OCI-LY7 (cell line): ENCODE measurements around the gene ATG16L2. TPM values are rescaled to one million over a fixed set of nuclear protein-coding genes. Genes with fewer than 3 reads are reported as not detected.

Source experiments
- BruUV-seq: library from RNA; stranded (reverse); fragments of 400-500 nt; replicated peaks from 2 replicates; lab custom pipeline; 2021; lab: Mats Ljungman, UMichigan
- CTCF ChIA-PET: fragments of 300-600 bp; sonication (Branson Sonifier 250); formaldehyde crosslinking; loops from one replicate; lab custom pipeline; 2022; ENCODE audit warnings: antibody characterized with exemption; ENCODE audit not compliant: unreplicated experiment; lab: Charles Lee
- POLR2A ChIA-PET: fragments of 300-600 bp; sonication (Branson Sonifier 250); formaldehyde crosslinking; loops from one replicate; lab custom pipeline; 2022; ENCODE audit warnings: antibody characterized with exemption; lab: Charles Lee
- DNase-seq: peaks from one replicate; pipeline ENCODE4 v3.0.0-alpha.2; 2015; ENCODE audit warnings: low spot score
- H2AFZ ChIP-seq: fragments of 200-600 bp; sonication (generic), shearing (Covaris generic); 2 replicates; pipeline ENCODE4 v1.6.1; 2014; ENCODE audit warnings: mild to moderate bottlenecking, antibody characterized with exemption, low read length, moderate library complexity
- H3K27ac ChIP-seq: fragments of 200-600 bp; sonication (generic); 2 replicates; pipeline ENCODE4 v1.5.1; 2014; ENCODE audit warnings: mixed run types, low read depth, mild to moderate bottlenecking, moderate library complexity, low read length, inconsistent platforms; ENCODE audit not compliant: poor library complexity, severe bottlenecking
- H3K36me3 ChIP-seq: fragments of 200-600 bp; sonication (generic); 2 replicates; pipeline ENCODE4 v1.6.1; 2014; ENCODE audit warnings: mild to moderate bottlenecking, antibody characterized with exemption, low read length, moderate library complexity, mixed read lengths; ENCODE audit not compliant: insufficient read depth
- H3K4me1 ChIP-seq: fragments of 200-600 bp; sonication (generic); 2 replicates; pipeline ENCODE4 v1.5.1; 2014; ENCODE audit warnings: mild to moderate bottlenecking, low read length; ENCODE audit not compliant: insufficient read depth, poor library complexity, severe bottlenecking
- H3K4me2 ChIP-seq: fragments of 200-600 bp; sonication (generic); 2 replicates; pipeline ENCODE4 v1.6.1; 2014; ENCODE audit warnings: mild to moderate bottlenecking, low read length
- H3K4me3 ChIP-seq: fragments of 200-600 bp; sonication (generic); 2 replicates; pipeline ENCODE4 v1.5.1; 2014; ENCODE audit warnings: mild to moderate bottlenecking, low read depth, low read length; ENCODE audit not compliant: poor library complexity, severe bottlenecking
- H3K79me2 ChIP-seq: fragments of 200-600 bp; sonication (generic); 2 replicates; pipeline ENCODE4 v1.6.1; 2016; ENCODE audit warnings: low read depth, mild to moderate bottlenecking, low read length, moderate library complexity, mixed read lengths; ENCODE audit not compliant: insufficient read depth
- H3K9me2 ChIP-seq: fragments of 200-600 bp; sonication (generic); 2 replicates; pipeline ENCODE4 v1.6.1; 2016; ENCODE audit warnings: mild to moderate bottlenecking, low read length, mixed read lengths; ENCODE audit not compliant: insufficient read depth
- H3K9me3 ChIP-seq: fragments of 200-600 bp; sonication (generic); 2 replicates; pipeline ENCODE4 v1.6.1; 2014; ENCODE audit warnings: mild to moderate bottlenecking, mixed run types, low read length, mixed read lengths
- H4K20me1 ChIP-seq: fragments of 200-600 bp; sonication (generic); 2 replicates; pipeline ENCODE4 v1.6.1; 2014; ENCODE audit warnings: mild to moderate bottlenecking, antibody characterized with exemption, low read length, moderate library complexity, mixed read lengths; ENCODE audit not compliant: insufficient read depth
- CTCF ChIP-seq: fragments of 200-600 bp; sonication (generic); conservative IDR thresholded peaks from 2 replicates; pipeline ENCODE4 v1.5.1; 2014; ENCODE audit warnings: mild to moderate bottlenecking, antibody characterized with exemption, low read length, moderate library complexity, mixed read lengths
- EZH2phosphoT487 ChIP-seq: fragments of 200-600 bp; sonication (generic); IDR thresholded peaks from 2 replicates; pipeline ENCODE4 v1.6.1; 2018; ENCODE audit warnings: low read depth, borderline replicate concordance, mild to moderate bottlenecking, mixed run types, antibody characterized with exemption, low read length, moderate library complexity, mixed read lengths
- intact Hi-C: fragments of 100-400 bp; cut with micrococcal nuclease; formaldehyde crosslinking; loops from one replicate; pipeline ENCODE4 v1.10.0; 2022; ENCODE audit not compliant: unreplicated experiment
- total RNA-seq, 2 experiments: library from RNA; depleted of rRNA in 1 of 2; stranded (reverse); fragments of >200 nt in 1 of 2; shearing (Covaris generic) in 1 of 2; gene quantifications; 2 replicates each; pipeline ENCODE4 v1.2.3, GENCODE V29; 2014 to 2022

ATG16L2 gene
- total RNA-seq, 2 experiments from 2014 or later = 103 to 108 TPM

- Histone ChIP-seq H3K4me1 (no peaks in the 10 kb centered on the region), H2AFZ (no peak overlapping the region), H4K20me1 (no peaks in the 10 kb centered on the region), H3K27ac (no peak overlapping the region), H3K79me2 (peaks cover 13% of the 10 kb centered on the region; the same call in 1 of the 2 replicates), H3K36me3 (peaks cover 97% of the 10 kb centered on the region), H3K4me2 (no peak overlapping the region), H3K9me3 (no peaks in the 10 kb centered on the region), H3K9me2 (no peaks in the 10 kb centered on the region), H3K4me3 (no peak overlapping the region)
- DNase-seq = no peak
- CTCF ChIA-PET = no interaction called here
- no peak for TF ChIP-seq CTCF
- no peak for TF ChIP-seq EZH2phosphoT487
- intact Hi-C loops = no loop called here
- POLR2A ChIA-PET = interaction anchor here (0.6 to 0.7 kb wide), 3 partner anchors 17 to 320 kb away, joined by 3 read pairs; no protein-coding TSS in a partner anchor
- BruUV-seq = no TSS peak
Observed at GRCh38 chr11:72863091-72863490, 48.9 kb downstream of the ATG16L2 start.

GRCh38 chr11:72863916-72864315 lies 49.7 kb downstream of the ATG16L2 start:
- H4K20me1 ChIP-seq = no peaks in the 10 kb centered on the region
- CTCF ChIA-PET = no interaction called here
- POLR2A ChIA-PET = interaction anchor here (1.8 kb wide), 1 partner anchor 10 kb away, joined by 5 read pairs; no protein-coding TSS in a partner anchor
- TF ChIP-seq CTCF (no peak), EZH2phosphoT487 (no peak)
- H2AFZ ChIP-seq = no peak overlapping the region
- H3K9me3 ChIP-seq = no peaks in the 10 kb centered on the region
- no peak overlapping the region for H3K27ac ChIP-seq
- no peaks in the 10 kb centered on the region for H3K9me2 ChIP-seq
- BruUV-seq = no TSS peak
- no peak overlapping the region for H3K4me3 ChIP-seq
- H3K79me2 ChIP-seq = peaks cover 13% of the 10 kb centered on the region; the same call in 1 of the 2 replicates
- no peak for DNase-seq
- no peaks in the 10 kb centered on the region for H3K4me1 ChIP-seq
- H3K36me3 ChIP-seq = peaks cover 96% of the 10 kb centered on the region
- no peak overlapping the region for H3K4me2 ChIP-seq
- intact Hi-C loops = no loop called here
